ENCODE measurements around the gene F2RL2.

- TF ChIP-seq EZH2 (IDR thresholded peaks at IDR 0.05; ENCODE audit: low read length, unreplicated experiment) (no peak), CTCF (conservative IDR thresholded peaks at IDR 0.05; ENCODE audit: low read depth, low read length) (no peak)
Measured at GRCh38 chr5:76585783-76586217, 37.4 kb downstream of the F2RL2 start.
